SKM-1 treated with dmso at 0.1 percent for 144 hours (cell line): ENCODE measurements around the gene CPE.
"Not testable (repeated sequence)": the region's sequence is repeated elsewhere in the genome, so short reads cannot be mapped to it uniquely, and the experiment has no call there.

Experiments used
- DNase-seq: peaks from one replicate; lab custom pipeline; 2025; ENCODE audit not compliant: unreplicated experiment; lab: John Stamatoyannopoulos, UW

CPE gene

GRCh38 chr4:165403048-165403447 lies 24.2 kb downstream of the CPE start:
- DNase-seq: no peak

- DNase-seq: no peak
Measured at GRCh38 chr4:165403637-165404036, 24.8 kb downstream of the CPE start.

- DNase-seq: no peak
Measured at GRCh38 chr4:165404080-165404479, 25.3 kb downstream of the CPE start.

- no peak for DNase-seq
Measured at GRCh38 chr4:165404696-165405095, 25.9 kb downstream of the CPE start.

- DNase-seq: no peak
Measured at GRCh38 chr4:165410214-165410613, 31.4 kb downstream of the CPE start.

GRCh38 chr4:165415910-165416309 lies 37.1 kb downstream of the CPE start:
- DNase-seq: no peak

- no peak for DNase-seq
Measured at GRCh38 chr4:165418073-165418472, 39.3 kb downstream of the CPE start.

GRCh38 chr4:165425629-165426028 lies 46.8 kb downstream of the CPE start:
- no peak for DNase-seq

GRCh38 chr4:165426331-165426730 lies 47.5 kb downstream of the CPE start:
- no peak for DNase-seq

GRCh38 chr4:165426823-165427222 lies 48.0 kb downstream of the CPE start:
- no peak for DNase-seq

GRCh38 chr4:165428957-165429356 lies 50.1 kb downstream of the CPE start:
- no peak for DNase-seq

- no peak for DNase-seq
Measured at GRCh38 chr4:165433529-165433928, 54.7 kb downstream of the CPE start.

- no peak for DNase-seq
Measured at GRCh38 chr4:165437691-165438090, 58.9 kb downstream of the CPE start.

- DNase-seq: no peak
Measured at GRCh38 chr4:165439344-165439743, 60.5 kb downstream of the CPE start.

GRCh38 chr4:165439981-165440380 lies 61.2 kb downstream of the CPE start:
- DNase-seq: no peak

GRCh38 chr4:165440415-165441158 lies 61.8 kb downstream of the CPE start:
- no peak for DNase-seq

- DNase-seq: no peak
Measured at GRCh38 chr4:165443276-165443675, 64.5 kb downstream of the CPE start.

- DNase-seq: no peak
Measured at GRCh38 chr4:165448700-165449099, 69.9 kb downstream of the CPE start.

GRCh38 chr4:165449333-165449732 lies 70.5 kb downstream of the CPE start:
- DNase-seq: no peak

GRCh38 chr4:165450871-165451270 lies 72.1 kb downstream of the CPE start:
- no peak for DNase-seq

GRCh38 chr4:165453140-165453539 lies 74.3 kb downstream of the CPE start:
- DNase-seq: not testable (repeated sequence)

GRCh38 chr4:165454426-165454825 lies 75.6 kb downstream of the CPE start:
- no peak for DNase-seq

GRCh38 chr4:165457793-165458192 lies 79.0 kb downstream of the CPE start:
- DNase-seq: no peak
